Mesodermal cell (in vitro differentiated cells): ENCODE results near the gene BROX. TPM values are rescaled to one million over a fixed set of nuclear protein-coding genes. Genes with fewer than 3 reads are reported as not detected.
A peak's percentile ranks its signal among the peaks of the same experiment; 100 is the strongest.
"Not testable (repeated sequence)": the region's sequence is repeated elsewhere in the genome, so short reads cannot be mapped to it uniquely, and the experiment has no call there.

Source experiments
- H3K27ac ChIP-seq: 2 replicates; pipeline ENCODE4 v1.7.0; 2013; ENCODE audit warnings: mild to moderate bottlenecking, low read depth, low read length, moderate library complexity; ENCODE audit not compliant: severe bottlenecking
- H3K36me3 ChIP-seq: 2 replicates; pipeline ENCODE4 v1.7.1; 2013; ENCODE audit warnings: mild to moderate bottlenecking, low read length, moderate library complexity; ENCODE audit not compliant: control insufficient read depth, insufficient read depth
- H3K4me1 ChIP-seq: one replicate; pipeline ENCODE4 v1.7.1; 2013; ENCODE audit warnings: mild to moderate bottlenecking, low read length; ENCODE audit not compliant: insufficient read depth, control insufficient read depth, poor library complexity, severe bottlenecking
- H3K4me3 ChIP-seq: 2 replicates; pipeline ENCODE4 v1.7.0; 2013; ENCODE audit warnings: low read length, control low read depth, mild to moderate bottlenecking; ENCODE audit not compliant: insufficient read depth, poor library complexity, severe bottlenecking; ENCODE audit errors: extremely low read depth
- H3K9me3 ChIP-seq: 2 replicates; pipeline ENCODE4 v1.7.1; 2013; ENCODE audit warnings: mild to moderate bottlenecking, low read length, moderate library complexity; ENCODE audit not compliant: control insufficient read depth
- whole genome bisulfite sequencing, 2 experiments: methylation state at CpG; one replicate each; pipeline ENCODE4 v1.1.5; 2013; ENCODE audit warnings: missing lambda C conversion rate in 2 of 2; ENCODE audit not compliant: insufficient coverage in 2 of 2; 5-methylcytosine and 5-hydroxymethylcytosine counted together
- polyA plus RNA-seq, 2 experiments: library from polyadenylated mRNA; stranded (reverse); fragments of 50-300 nt; gene quantifications; one replicate each; pipeline ENCODE4 v1.2.3, GENCODE V29; 2013

The BROX gene, protein sequence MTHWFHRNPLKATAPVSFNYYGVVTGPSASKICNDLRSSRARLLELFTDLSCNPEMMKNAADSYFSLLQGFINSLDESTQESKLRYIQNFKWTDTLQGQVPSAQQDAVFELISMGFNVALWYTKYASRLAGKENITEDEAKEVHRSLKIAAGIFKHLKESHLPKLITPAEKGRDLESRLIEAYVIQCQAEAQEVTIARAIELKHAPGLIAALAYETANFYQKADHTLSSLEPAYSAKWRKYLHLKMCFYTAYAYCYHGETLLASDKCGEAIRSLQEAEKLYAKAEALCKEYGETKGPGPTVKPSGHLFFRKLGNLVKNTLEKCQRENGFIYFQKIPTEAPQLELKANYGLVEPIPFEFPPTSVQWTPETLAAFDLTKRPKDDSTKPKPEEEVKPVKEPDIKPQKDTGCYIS
- 30.8 TPM for polyA plus RNA-seq (2013, experiment 1 of 2)
- 32.5 TPM for polyA plus RNA-seq (2013, experiment 2 of 2)

DNA sequence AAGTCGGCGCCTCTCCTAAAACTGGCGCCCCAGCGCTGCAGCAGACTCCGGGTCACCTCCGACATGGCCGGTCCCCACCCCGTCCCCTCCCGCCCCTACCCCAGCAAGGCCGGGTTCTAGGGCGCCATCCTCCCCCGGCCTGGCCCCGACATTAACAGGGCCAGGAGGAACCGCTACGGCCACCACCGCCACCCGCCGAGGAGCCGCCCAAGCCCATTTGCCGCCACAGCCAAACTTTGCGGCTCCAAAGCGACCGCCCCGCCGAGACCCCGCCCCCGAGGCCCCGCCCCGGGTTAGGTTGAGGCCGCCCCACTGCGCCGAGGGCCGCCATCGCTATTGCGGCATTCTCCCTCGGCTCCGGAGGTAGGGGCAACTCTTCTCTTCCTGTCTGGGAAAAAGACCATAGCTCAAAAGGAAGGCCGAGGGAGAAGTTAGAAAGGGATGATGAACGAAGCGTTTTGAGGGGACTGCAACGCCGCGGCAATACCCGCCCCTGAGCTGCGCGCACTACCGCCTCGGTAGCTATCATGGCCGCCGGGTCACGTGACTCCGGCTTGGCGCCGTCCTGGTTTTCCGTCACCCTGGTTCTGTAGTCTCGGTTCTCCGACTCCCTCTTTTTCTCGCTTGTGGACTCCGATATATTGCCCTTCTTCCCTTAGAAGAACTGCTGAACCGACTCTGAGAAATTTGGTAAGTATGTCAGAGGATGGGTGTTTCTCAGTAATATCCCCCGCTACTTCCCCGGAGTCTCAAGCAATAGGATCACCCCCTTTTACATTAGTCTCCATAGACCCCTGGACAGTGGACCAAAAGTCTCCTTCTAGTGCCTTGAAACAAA lies at the start of gene BROX, which contains the start of gene AIDA:
Gene BROX, plus strand, starts transcription at position 312 of the 838 bp plus-strand sequence. CDS start 3,136 bp downstream, outside the sequence.
Gene AIDA, minus strand, starts transcription at position 239 of the 838 bp plus-strand sequence. Its CDS starts 174 bp downstream, at position 65.
- Histone ChIP-seq H3K36me3 (peaks cover 55% of the 10 kb centered on the region), H3K4me1 (peaks cover 7% of the 10 kb centered on the region), H3K9me3 (no peaks in the 10 kb centered on the region), H3K4me3 (peak within 1 kb of the TSS; percentile 83), H3K27ac (peak within 1 kb of the TSS; percentile 95)
- 0% methylated on average over 34 to 42 of the region's 62 CpGs for WGBS, 2 experiments

DNA sequence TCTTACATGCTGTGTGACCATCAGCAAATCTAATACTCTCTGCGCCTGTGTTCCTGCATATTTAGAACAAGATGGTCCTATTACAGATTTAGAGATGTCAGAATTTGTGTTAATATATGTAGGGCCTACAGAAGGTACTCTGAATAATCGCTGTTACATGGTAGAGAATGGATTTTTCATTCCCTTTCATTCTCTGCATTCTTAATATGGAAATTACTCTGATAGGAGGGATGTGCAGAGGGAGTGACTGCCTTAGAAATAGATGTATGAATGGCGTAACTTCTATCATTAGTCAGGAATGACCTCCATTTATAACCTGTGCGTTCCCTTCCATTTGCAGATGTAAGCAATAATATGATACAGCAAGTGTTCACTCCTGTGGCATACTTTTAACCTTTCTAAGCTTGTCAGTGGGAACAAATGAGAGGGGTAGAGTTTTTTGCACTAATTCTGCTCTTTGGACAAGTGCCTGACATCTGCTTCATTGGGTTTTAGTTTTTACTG lies 48.9 kb upstream of the BROX start:
- H3K9me3 ChIP-seq: no peaks in the 10 kb centered on the region
- peaks cover 80% of the 10 kb centered on the region for H3K36me3 ChIP-seq
- no peak overlapping the region for H3K27ac ChIP-seq
- 92 to 100% methylated on average over 2 of the region's 4 CpGs for WGBS, 2 experiments
- no peaks in the 10 kb centered on the region for H3K4me1 ChIP-seq
- no peak overlapping the region for H3K4me3 ChIP-seq

DNA sequence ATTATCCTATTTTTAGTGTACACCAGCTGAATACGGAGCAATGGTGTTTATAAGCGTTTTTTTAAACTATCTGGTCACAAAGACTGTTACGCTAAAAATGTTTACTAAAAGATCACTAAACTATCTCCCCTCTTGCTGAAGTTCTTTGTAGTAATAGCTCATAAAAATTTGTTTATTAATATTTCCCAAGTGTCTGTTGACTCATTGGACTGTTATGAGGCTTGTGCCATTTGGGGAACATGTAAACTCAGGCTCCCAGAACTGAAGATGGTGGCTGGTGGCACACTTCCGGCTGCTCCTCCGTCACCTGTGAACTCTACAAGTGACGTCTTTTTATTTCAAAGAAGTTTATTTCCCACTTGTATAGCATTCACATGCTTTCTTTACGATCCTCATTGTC lies 46.4 kb upstream of the BROX start:
- Histone ChIP-seq H3K4me3 (no peak overlapping the region), H3K36me3 (peaks cover 69% of the 10 kb centered on the region), H3K4me1 (no peaks in the 10 kb centered on the region), H3K27ac (no peak overlapping the region), H3K9me3 (no peaks in the 10 kb centered on the region)
- 100% methylated on average over 2 of the region's 7 CpGs; no CpG with 5 or more reads in 1 of the 2 experiments for WGBS, 2 experiments

DNA sequence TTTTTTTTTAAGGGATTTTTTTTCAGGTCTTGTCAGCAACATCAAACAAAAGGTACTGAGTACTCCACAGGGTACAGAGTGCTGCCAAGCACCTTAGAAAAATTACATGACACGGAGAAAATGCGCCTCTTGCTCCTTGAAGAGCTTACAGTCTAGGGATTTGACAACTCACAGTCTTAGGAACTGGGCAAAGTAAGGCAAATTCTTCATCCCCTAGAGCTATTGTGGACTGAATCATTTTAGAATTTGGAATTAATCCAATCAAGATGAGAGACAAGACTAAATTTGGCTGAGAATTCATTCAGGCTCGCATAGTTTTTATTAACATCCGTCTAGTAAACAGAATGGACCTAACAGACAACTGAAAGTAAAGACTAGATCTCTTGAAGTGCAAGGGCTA lies 44.2 kb upstream of the BROX start:
- WGBS, 2 experiments: no CpG with 5 or more reads among the region's 4 CpGs
- peaks cover 60% of the 10 kb centered on the region for H3K36me3 ChIP-seq
- not testable (repeated sequence) for H3K9me3 ChIP-seq, H3K27ac ChIP-seq, H3K4me1 ChIP-seq, H3K4me3 ChIP-seq

DNA sequence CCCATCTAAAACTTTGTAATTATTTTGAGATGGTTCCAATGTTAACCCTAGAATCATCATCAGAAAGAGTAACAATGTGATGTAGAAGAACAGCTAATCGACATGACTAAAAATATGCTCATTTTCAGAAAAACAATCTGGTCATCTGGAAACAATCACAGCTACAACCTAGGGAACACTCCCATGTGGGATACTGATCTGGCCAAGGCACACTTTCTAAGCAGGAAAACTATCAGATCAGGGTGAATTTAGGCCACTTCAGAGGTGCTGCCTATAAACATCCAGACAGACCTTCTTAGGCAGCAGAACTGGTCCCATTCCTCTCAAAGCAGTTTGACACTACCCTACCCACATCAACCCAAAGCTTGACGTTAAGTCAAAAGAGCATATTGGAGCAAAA lies 43.3 kb upstream of the BROX start:
- H3K4me1 ChIP-seq, H3K4me3 ChIP-seq, H3K27ac ChIP-seq, H3K9me3 ChIP-seq: not testable (repeated sequence)
- H3K36me3 ChIP-seq: peaks cover 53% of the 10 kb centered on the region
- WGBS, 2 experiments: no CpG with 5 or more reads among the region's 2 CpGs

DNA sequence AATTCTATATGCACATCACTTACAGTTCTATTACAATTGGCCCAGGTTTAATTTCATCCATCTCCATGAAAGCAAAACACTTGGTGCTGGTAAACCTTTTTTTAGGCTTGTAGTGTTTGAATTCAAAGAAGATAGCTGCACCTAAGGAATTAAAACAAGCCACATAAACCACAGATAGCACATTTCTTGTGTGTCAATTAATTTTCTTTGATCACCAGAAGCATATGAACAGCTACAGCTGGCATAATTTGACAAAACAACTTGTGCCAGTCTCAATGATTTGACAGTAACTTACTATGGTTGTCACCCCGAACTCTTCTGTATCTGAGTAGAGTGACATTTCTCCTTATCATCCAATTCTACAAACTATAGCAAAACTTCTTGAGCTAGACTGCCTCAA lies 42.3 kb upstream of the BROX start:
- Histone ChIP-seq H3K9me3 (no peaks in the 10 kb centered on the region), H3K27ac (no peak overlapping the region), H3K4me1 (no peaks in the 10 kb centered on the region), H3K36me3 (peaks cover 46% of the 10 kb centered on the region), H3K4me3 (no peak overlapping the region)
- 80 to 100% methylated on average over 1 of the region's 1 CpG for WGBS, 2 experiments

DNA sequence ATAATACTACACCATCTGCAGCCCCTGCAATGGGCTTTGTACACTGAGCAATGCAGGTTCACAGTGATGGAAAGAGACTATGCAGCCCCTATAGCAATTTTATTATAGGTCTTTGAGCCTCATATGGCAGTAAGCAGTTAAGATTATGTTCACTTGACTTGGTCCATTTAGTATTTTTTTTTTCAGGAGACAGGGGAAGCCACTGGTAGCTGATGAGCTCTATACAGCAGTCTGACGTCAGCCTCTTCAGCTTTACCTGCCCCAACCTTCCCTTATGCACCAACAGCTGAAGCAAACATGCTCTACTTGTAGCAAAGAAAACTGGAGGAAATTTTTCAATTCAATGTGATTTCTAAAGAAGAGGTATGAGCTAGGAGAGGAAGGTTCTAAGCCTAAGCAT lies 32.3 kb upstream of the BROX start:
- Histone ChIP-seq H3K27ac (no peak overlapping the region), H3K4me1 (no peaks in the 10 kb centered on the region), H3K4me3 (no peak overlapping the region), H3K36me3 (peaks cover 39% of the 10 kb centered on the region), H3K9me3 (no peaks in the 10 kb centered on the region)
- WGBS, 2 experiments: no CpG with 5 or more reads among the region's 1 CpG

DNA sequence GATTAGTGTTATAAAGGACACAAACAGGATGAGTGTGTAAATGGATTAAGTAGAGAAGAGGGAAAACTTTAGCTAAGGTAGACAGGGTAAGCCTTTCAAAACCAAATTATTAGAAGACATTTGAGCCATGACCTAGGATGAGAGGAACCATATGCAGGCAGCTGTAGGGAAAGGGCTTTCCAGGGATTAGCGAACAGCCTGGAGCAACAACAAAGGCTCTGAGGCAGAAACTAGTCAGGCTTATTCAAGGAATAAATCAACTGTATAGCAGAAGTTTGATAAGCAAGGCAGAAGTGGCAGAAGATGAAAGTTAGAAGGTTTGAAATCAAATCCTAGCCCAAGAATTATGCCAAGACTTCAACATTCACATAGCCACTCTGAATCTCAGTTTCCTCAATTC lies 21.3 kb upstream of the BROX start:
- Histone ChIP-seq H3K27ac (no peak overlapping the region), H3K4me1 (no peaks in the 10 kb centered on the region), H3K4me3 (no peak overlapping the region), H3K9me3 (no peaks in the 10 kb centered on the region), H3K36me3 (peaks cover 39% of the 10 kb centered on the region)
- WGBS, 2 experiments: 100% methylated on average over 1 of the region's 1 CpG

DNA sequence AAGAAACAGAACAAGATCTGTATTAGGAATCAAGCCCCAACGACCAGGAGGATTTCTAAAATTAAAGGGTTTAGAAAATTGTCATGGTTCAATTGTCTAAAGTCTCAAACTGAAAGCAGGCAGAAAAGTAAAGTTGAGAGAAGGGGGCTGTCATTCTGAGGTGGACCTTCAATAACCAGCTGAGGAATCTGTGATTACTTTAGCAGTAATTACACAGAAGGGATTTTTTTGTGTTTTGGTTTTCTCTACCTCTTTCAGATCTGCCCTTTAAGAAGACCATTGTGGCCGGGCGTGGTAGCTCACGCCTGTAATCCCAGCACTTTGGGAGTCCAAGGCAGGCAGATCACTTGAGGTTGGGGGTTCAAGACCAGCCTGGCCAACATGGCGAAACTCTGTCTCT lies 17.4 kb upstream of the BROX start:
- peaks cover 36% of the 10 kb centered on the region for H3K36me3 ChIP-seq
- no peak overlapping the region for H3K27ac ChIP-seq
- no peaks in the 10 kb centered on the region for H3K4me1 ChIP-seq
- no peak overlapping the region for H3K4me3 ChIP-seq
- WGBS, 2 experiments: 91 to 100% methylated on average over 3 to 4 of the region's 5 CpGs
- H3K9me3 ChIP-seq: no peaks in the 10 kb centered on the region

DNA sequence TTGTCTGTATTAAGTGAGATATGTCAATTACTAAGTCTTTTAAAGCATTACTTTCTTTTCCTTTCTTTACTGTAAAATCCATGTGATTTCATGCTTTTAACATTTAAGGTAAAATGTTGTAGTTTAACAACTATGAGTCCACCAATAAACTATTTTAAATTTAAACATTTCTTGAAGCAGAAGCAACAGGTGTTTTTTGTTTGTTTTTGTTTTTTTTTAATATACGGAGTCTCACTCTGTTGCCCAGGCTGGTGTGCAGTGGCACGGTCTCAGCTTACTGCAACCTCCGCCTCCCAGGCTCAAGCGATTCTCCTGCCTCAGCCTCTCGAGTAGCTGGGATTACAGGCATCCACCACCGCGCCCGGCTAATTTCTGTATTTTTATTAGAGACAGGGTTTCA lies 15.6 kb upstream of the BROX start:
- no peaks in the 10 kb centered on the region for H3K9me3 ChIP-seq
- no peaks in the 10 kb centered on the region for H3K4me1 ChIP-seq
- no peak overlapping the region for H3K27ac ChIP-seq
- WGBS, 2 experiments: 94 to 100% methylated on average over 4 to 8 of the region's 8 CpGs
- H3K36me3 ChIP-seq: peaks cover 48% of the 10 kb centered on the region
- no peak overlapping the region for H3K4me3 ChIP-seq
